T-helper 2 cell (primary cell): ENCODE data around the gene SLC29A4.
"Not testable (repeated sequence)": the region's sequence is repeated elsewhere in the genome, so short reads cannot be mapped to it uniquely, and the experiment has no call there.

Experiments
- DNase-seq, 5 experiments: peaks; one replicate each; pipeline versions ENCODE4 v3.0.0 to v3.0.0-alpha.2; 2012 to 2022
- total RNA-seq, 2 donors: gene quantifications; one replicate each; lab custom pipeline; 2026; lab: John Stamatoyannopoulos, UW

The SLC29A4 gene
- 1.1 to 1.2 reads per million in 2 donors for total RNA-seq

- peak in 1 of 5 experiments; percentile 22 for DNase-seq
Observed at GRCh38 chr7:5282543-5283316, at the start of gene SLC29A4. SLC29A4 (plus strand) TSS chr7:5282943; CDS start chr7:5287817, 4,874 bp downstream.

- DNase-seq: no peak
Observed at GRCh38 chr7:5234852-5235831, 47.6 kb upstream of the SLC29A4 start.

- DNase-seq: no peak
Observed at GRCh38 chr7:5237286-5237685, 45.5 kb upstream of the SLC29A4 start.

- DNase-seq: no peak
Observed at GRCh38 chr7:5238500-5238899, 44.2 kb upstream of the SLC29A4 start.

GRCh38 chr7:5243261-5243660 lies 39.5 kb upstream of the SLC29A4 start:
- no peak for DNase-seq

- no peak for DNase-seq
Observed at GRCh38 chr7:5248201-5248885, 34.4 kb upstream of the SLC29A4 start.

- DNase-seq: not testable (repeated sequence)
Observed at GRCh38 chr7:5250787-5251186, 32.0 kb upstream of the SLC29A4 start.

- not testable (repeated sequence) for DNase-seq
Observed at GRCh38 chr7:5253529-5253928, 29.2 kb upstream of the SLC29A4 start.

GRCh38 chr7:5254371-5254770 lies 28.4 kb upstream of the SLC29A4 start:
- not testable (repeated sequence) for DNase-seq

GRCh38 chr7:5255832-5256231 lies 26.9 kb upstream of the SLC29A4 start:
- DNase-seq: no peak

GRCh38 chr7:5260530-5261068 lies 22.1 kb upstream of the SLC29A4 start:
- DNase-seq: not testable (repeated sequence)

GRCh38 chr7:5263066-5263465 lies 19.7 kb upstream of the SLC29A4 start:
- DNase-seq: not testable (repeated sequence)

- no peak for DNase-seq
Observed at GRCh38 chr7:5265320-5266190, 17.2 kb upstream of the SLC29A4 start.

GRCh38 chr7:5266191-5267028 lies 16.3 kb upstream of the SLC29A4 start:
- DNase-seq: no peak

GRCh38 chr7:5267829-5268228 lies 14.9 kb upstream of the SLC29A4 start:
- DNase-seq: not testable (repeated sequence)

- not testable (repeated sequence) for DNase-seq
Observed at GRCh38 chr7:5269992-5270657, 12.6 kb upstream of the SLC29A4 start.

GRCh38 chr7:5270788-5271187 lies 12.0 kb upstream of the SLC29A4 start:
- DNase-seq: no peak

GRCh38 chr7:5273831-5274405 lies 8.8 kb upstream of the SLC29A4 start:
- not testable (repeated sequence) for DNase-seq

- DNase-seq: no peak
Observed at GRCh38 chr7:5274441-5274840, 8.3 kb upstream of the SLC29A4 start.
